Osteoblast (primary cell): ENCODE measurements around the gene ZNF777. TPM values are rescaled to one million over a fixed set of nuclear protein-coding genes. Genes with fewer than 3 reads are reported as not detected.
"Not testable (repeated sequence)": the region's sequence is repeated elsewhere in the genome, so short reads cannot be mapped to it uniquely, and the experiment has no call there.

Experiments
- DNase-seq: peaks from one replicate; pipeline ENCODE4 v3.0.0; 2011; ENCODE audit warnings: low spot score, mixed read lengths; ENCODE audit not compliant: insufficient read length; ENCODE audit errors: missing footprints
- H2AFZ ChIP-seq: 2 replicates; pipeline ENCODE4 v1.6.0; 2011; ENCODE audit warnings: mild to moderate bottlenecking, low read length
- H3K27ac ChIP-seq: 2 replicates; pipeline ENCODE4 v1.5.1; 2011; ENCODE audit warnings: mild to moderate bottlenecking, low read depth, low read length, moderate library complexity
- H3K27me3 ChIP-seq: 2 replicates; pipeline ENCODE4 v1.6.0; 2012; ENCODE audit warnings: mild to moderate bottlenecking, control low read depth, inconsistent platforms, low read length, moderate library complexity; ENCODE audit not compliant: insufficient read depth
- H3K36me3 ChIP-seq: 2 replicates; pipeline ENCODE4 v1.5.1; 2011; ENCODE audit warnings: mild to moderate bottlenecking, low read length, control low read depth, moderate library complexity; ENCODE audit not compliant: insufficient read depth
- H3K4me1 ChIP-seq: 2 replicates; pipeline ENCODE4 v1.5.1; 2011; ENCODE audit warnings: mild to moderate bottlenecking, low read length, control low read depth, moderate library complexity; ENCODE audit not compliant: insufficient read depth
- H3K4me2 ChIP-seq: 2 replicates; pipeline ENCODE4 v1.6.0; 2011; ENCODE audit warnings: mild to moderate bottlenecking, low read length; ENCODE audit not compliant: insufficient read depth
- H3K4me3 ChIP-seq: fragments of 200-600 bp; sonication (generic); 3 replicates; pipeline ENCODE4 v1.5.1; 2012; ENCODE audit warnings: mild to moderate bottlenecking, low read length, inconsistent platforms; ENCODE audit not compliant: insufficient read depth
- H3K79me2 ChIP-seq: 2 replicates; pipeline ENCODE4 v1.6.0; 2012; ENCODE audit warnings: mild to moderate bottlenecking, low read length, control low read depth, inconsistent platforms; ENCODE audit not compliant: insufficient read depth
- H3K9me3 ChIP-seq: 2 replicates; pipeline ENCODE4 v1.5.1; 2011; ENCODE audit warnings: low read depth, low read length, control low read depth
- H4K20me1 ChIP-seq: 2 replicates; pipeline ENCODE4 v1.6.0; 2012; ENCODE audit warnings: mild to moderate bottlenecking, low read length, control low read depth; ENCODE audit not compliant: insufficient read depth
- total RNA-seq: library from RNA; depleted of rRNA; stranded (reverse); fragments of >200 nt; gene quantifications from 2 replicates; pipeline ENCODE4 v1.2.3, GENCODE V29; 2012
- TF ChIP-seq, protein P1 (sequence below): IDR thresholded peaks from 2 replicates; pipeline ENCODE4 v1.5.1; 2011; ENCODE audit warnings: mild to moderate bottlenecking, low read depth, low read length, moderate library complexity; ENCODE audit errors: extremely low read depth

The ZNF777 gene
- total RNA-seq, 1 donor = 7.6 TPM

DNA sequence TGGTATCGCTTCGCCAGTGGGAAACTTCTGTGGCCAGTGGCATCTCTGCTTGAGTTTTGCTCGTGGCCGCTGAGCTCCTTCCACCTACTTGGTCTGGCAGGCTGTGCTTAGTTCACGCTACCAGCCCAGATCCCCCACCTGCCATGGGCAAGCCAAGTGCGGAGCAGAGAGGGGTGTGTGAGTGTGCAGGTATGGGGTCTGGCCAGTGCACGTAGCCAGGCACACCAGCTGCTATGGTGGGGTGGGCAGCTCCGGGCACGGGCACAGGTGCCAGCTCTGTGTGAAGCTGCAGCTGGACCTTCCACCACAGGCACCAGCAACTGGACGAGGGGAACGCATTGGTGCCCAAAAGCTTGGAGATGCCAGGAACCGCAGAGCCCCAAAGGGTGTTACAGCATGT lies 56.5 kb downstream of the ZNF777 start:
- DNase-seq = no peak
- Histone ChIP-seq H3K36me3 (no peaks in the 10 kb centered on the region), H2AFZ (no peak overlapping the region), H3K4me1 (no peaks in the 10 kb centered on the region), H4K20me1 (no peaks in the 10 kb centered on the region), H3K9me3 (no peaks in the 10 kb centered on the region), H3K79me2 (no peaks in the 10 kb centered on the region), H3K4me3 (no peak overlapping the region), H3K27ac (no peak overlapping the region), H3K4me2 (no peak overlapping the region), H3K27me3 (no peaks in the 10 kb centered on the region)
- TF ChIP-seq, protein P1, sequence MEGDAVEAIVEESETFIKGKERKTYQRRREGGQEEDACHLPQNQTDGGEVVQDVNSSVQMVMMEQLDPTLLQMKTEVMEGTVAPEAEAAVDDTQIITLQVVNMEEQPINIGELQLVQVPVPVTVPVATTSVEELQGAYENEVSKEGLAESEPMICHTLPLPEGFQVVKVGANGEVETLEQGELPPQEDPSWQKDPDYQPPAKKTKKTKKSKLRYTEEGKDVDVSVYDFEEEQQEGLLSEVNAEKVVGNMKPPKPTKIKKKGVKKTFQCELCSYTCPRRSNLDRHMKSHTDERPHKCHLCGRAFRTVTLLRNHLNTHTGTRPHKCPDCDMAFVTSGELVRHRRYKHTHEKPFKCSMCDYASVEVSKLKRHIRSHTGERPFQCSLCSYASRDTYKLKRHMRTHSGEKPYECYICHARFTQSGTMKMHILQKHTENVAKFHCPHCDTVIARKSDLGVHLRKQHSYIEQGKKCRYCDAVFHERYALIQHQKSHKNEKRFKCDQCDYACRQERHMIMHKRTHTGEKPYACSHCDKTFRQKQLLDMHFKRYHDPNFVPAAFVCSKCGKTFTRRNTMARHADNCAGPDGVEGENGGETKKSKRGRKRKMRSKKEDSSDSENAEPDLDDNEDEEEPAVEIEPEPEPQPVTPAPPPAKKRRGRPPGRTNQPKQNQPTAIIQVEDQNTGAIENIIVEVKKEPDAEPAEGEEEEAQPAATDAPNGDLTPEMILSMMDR = no peak

DNA sequence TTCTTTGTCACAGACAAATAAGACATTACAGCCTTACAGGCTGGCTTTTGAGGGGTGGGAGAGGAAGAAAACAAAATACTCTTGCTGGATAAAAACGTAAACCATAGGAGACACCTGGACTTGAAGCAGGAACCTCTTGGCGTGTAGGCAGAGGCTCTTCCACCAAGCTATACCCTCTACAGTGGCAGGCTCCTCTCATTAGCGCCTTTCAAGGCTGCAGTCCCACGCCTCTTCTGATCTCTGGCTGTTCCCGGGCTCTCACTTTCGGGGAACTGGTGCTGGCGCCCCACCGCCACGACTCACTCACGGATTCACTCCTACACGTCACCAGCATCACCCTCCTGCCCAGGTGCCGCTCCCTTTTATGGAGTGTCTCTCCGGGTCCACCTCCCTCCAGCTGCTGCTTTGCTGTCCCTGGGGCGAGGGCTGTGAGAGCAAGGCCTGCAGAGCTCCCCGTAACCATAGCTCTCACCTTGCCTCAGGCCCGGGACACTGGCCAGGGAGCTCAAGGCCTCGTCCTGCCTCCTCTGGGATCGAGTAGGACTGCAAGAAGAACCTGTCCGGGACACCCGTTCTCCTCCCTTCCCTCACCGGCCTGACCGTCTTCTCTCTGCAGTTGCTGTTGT lies 62.6 kb downstream of the ZNF777 start:
- Histone ChIP-seq H3K79me2 (no peaks in the 10 kb centered on the region), H3K4me2 (no peak overlapping the region), H3K27ac (no peak overlapping the region), H3K27me3 (no peaks in the 10 kb centered on the region), H4K20me1 (no peaks in the 10 kb centered on the region), H3K4me3 (no peak overlapping the region), H3K9me3 (no peaks in the 10 kb centered on the region), H3K36me3 (no peaks in the 10 kb centered on the region), H3K4me1 (no peaks in the 10 kb centered on the region), H2AFZ (no peak overlapping the region)
- TF ChIP-seq, protein P1 = no peak
- peak; percentile 18 for DNase-seq

DNA sequence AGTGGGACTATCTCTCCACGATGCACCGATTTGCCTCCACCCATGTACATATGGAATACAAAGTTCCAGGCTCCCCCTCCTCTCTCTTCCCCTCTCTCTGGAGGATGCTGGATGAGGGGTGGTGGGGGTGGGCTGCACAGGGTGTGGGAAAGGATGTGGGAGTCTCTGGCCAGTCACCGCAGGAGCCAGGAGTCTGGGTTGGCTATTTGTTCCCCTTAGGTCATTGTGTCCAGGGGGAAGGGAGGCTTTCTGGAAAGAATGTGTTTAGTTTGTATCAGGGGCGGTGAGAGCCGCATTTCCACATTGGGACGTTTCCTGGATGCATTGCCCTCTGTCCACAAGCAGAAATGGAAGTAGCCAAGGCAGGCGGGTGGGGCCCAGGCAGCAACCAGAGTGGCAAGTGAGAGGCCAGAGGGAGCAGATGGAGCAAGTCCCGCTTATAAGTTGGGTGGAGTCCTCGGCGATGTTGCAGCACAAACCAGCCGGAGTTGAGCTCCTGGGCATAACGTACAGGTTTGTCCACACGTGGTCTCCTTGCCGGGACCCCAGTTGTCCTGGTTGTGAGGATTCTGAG lies 63.3 kb downstream of the ZNF777 start:
- no peaks in the 10 kb centered on the region for H4K20me1 ChIP-seq
- no peaks in the 10 kb centered on the region for H3K9me3 ChIP-seq
- DNase-seq = no peak
- no peaks in the 10 kb centered on the region for H3K27me3 ChIP-seq
- no peak overlapping the region for H3K27ac ChIP-seq
- no peaks in the 10 kb centered on the region for H3K36me3 ChIP-seq
- no peaks in the 10 kb centered on the region for H3K79me2 ChIP-seq
- no peak overlapping the region for H2AFZ ChIP-seq
- TF ChIP-seq, protein P1 = no peak
- no peaks in the 10 kb centered on the region for H3K4me1 ChIP-seq
- H3K4me2 ChIP-seq = no peak overlapping the region
- H3K4me3 ChIP-seq = no peak overlapping the region

DNA sequence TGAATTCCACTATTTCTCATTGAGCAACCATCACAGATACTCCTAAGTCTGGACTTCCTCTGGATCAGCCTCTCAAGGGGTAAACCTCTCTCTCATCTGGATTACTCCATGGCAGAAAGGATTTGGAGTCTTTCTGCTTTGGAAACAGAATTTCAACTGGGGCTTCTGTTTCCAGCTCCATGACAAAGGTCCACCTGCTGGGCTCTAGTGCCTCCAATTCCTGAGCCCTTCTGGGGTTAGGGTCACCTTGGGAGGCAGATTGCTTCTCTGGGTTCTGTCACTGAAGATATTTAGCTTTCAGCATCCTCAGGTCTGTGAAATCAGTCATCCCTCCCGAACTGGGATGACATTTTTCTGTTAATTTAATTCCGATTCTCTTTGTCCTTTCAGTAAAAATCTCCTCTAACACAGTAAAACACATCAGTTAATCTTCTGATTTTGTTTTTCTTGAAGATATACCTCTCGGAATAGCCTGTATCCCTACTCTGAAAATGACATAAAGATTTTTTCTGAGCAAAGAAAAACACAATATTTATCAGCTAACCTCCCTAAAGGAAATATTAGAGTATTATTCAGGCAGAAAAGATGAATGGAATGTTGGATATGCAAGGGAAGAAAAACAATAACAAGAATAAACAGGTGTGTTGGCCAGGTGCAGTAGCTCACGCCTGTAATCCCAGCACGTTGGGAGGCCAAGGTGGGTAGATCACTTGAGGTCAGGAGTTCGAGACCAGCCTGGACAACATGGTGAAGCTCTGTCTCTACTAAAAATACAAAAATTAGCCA lies 72.1 kb downstream of the ZNF777 start:
- not testable (repeated sequence) for H2AFZ ChIP-seq, H3K79me2 ChIP-seq, H3K4me3 ChIP-seq, DNase-seq, H3K9me3 ChIP-seq, H3K4me2 ChIP-seq, H3K27me3 ChIP-seq, H3K36me3 ChIP-seq, H3K27ac ChIP-seq, H3K4me1 ChIP-seq, H4K20me1 ChIP-seq

DNA sequence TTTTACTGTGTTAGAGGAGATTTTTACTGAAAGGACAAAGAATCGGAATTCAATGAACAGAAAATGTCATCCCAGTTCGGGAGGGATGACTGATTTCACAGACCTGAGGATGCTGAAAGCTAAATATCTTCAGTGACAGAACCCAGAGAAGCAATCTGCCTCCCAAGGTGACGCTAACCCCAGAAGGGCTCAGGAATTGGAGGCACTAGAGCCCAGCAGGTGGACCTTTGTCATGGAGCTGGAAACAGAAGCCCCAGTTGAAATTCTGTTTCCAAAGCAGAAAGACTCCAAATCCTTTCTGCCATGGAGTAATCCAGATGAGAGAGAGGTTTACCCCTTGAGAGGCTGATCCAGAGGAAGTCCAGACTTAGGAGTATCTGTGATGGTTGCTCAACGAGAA lies 74.3 kb downstream of the ZNF777 start:
- not testable (repeated sequence) for DNase-seq, H4K20me1 ChIP-seq, H3K79me2 ChIP-seq, H3K4me3 ChIP-seq, H3K4me1 ChIP-seq, H2AFZ ChIP-seq, H3K27me3 ChIP-seq, H3K4me2 ChIP-seq, H3K36me3 ChIP-seq, H3K27ac ChIP-seq, H3K9me3 ChIP-seq
